ENCODE results near the gene DCLK2.

GRCh38 chr4:150133605-150134004 lies 55.4 kb downstream of the DCLK2 start:
- TF ChIP-seq CTCF (IDR thresholded peaks at IDR 0.05; ENCODE audit: low read depth, low read length) = no peak
- TF ChIP-seq EZH2phosphoT487 (IDR thresholded peaks at IDR 0.05; ENCODE audit: low read depth) = no peak

All from OCI-LY3 (cell line).